Coronary artery (tissue), 2 donors: ENCODE measurements around the gene TSPAN10.

ENCODE experiments used
- DNase-seq: peaks from one replicate; pipeline ENCODE4 v3.0.0-alpha.2; 2017; ENCODE audit warnings: low spot score
- H3K27ac ChIP-seq, 2 donors: fragments of 200-600 bp; sonication (generic); one replicate each; pipeline ENCODE4 v1.5.1; 2016 to 2019
- H3K4me3 ChIP-seq: fragments of 200-600 bp; sonication (generic); 2 replicates; pipeline ENCODE4 v1.5.1; 2016; ENCODE audit warnings: mild to moderate bottlenecking, moderate library complexity
- TF ChIP-seq, protein P1 (sequence below): fragments of 200-600 bp; sonication (generic); IDR thresholded peaks from one replicate; pipeline ENCODE4 v1.5.1; 2019; ENCODE audit warnings: antibody characterized with exemption

The TSPAN10 gene

GRCh38 chr17:81651692-81652091 lies 14.7 kb downstream of the TSPAN10 start:
- no peak overlapping the region for H3K27ac ChIP-seq
- TF ChIP-seq, protein P1, sequence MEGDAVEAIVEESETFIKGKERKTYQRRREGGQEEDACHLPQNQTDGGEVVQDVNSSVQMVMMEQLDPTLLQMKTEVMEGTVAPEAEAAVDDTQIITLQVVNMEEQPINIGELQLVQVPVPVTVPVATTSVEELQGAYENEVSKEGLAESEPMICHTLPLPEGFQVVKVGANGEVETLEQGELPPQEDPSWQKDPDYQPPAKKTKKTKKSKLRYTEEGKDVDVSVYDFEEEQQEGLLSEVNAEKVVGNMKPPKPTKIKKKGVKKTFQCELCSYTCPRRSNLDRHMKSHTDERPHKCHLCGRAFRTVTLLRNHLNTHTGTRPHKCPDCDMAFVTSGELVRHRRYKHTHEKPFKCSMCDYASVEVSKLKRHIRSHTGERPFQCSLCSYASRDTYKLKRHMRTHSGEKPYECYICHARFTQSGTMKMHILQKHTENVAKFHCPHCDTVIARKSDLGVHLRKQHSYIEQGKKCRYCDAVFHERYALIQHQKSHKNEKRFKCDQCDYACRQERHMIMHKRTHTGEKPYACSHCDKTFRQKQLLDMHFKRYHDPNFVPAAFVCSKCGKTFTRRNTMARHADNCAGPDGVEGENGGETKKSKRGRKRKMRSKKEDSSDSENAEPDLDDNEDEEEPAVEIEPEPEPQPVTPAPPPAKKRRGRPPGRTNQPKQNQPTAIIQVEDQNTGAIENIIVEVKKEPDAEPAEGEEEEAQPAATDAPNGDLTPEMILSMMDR = no peak
- no peak for DNase-seq
- no peak overlapping the region for H3K4me3 ChIP-seq

DNA sequence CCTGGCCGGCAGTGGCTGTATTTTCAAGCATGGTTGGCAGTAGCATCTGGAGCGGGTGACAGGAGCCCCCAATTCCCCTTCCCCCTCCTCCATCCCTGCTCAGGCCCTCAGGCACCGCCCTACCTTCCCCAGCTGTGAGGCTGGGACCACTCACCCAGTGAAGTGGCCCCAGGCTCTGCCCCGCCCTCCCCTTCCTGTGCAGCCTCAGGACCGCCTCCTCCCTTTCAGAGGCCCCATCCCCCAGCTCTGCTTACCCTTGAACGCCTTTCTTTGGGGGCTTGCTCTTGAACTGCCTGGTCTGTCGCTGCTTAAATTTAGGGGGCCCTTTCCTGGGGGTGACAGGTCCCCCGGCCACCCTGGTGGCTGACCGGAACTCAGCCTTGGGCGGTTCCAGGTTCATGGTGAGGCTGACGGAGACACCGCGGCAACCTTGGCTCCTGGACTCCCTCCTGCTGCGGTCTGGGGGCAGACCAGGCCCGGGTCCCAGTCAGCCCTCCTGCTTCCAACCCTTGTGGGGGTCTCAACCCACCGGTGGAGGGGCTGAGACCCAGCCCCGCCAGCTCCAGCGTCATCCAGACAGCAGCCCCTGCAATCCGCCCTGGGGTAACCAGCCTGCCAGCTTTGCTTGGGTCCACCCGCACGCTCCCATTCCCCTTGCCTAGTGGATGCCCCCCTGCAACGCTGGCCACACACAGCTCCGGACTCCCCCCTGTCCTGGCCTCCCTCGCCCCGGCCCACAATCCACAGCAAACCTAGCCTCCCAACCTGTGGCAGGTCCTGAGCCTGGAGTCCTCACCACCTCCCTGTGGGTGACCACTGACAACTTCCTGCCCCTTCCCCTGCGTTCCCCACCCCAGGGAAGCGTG lies 16.1 kb downstream of the TSPAN10 start:
- no peak for DNase-seq
- TF ChIP-seq, protein P1 = no peak
- Histone ChIP-seq H3K27ac (no peak overlapping the region), H3K4me3 (no peak overlapping the region)

GRCh38 chr17:81655378-81656117 lies 18.6 kb downstream of the TSPAN10 start:
- TF ChIP-seq, protein P1 = no peak
- no peak overlapping the region for H3K4me3 ChIP-seq
- H3K27ac ChIP-seq = no peak overlapping the region
- no peak for DNase-seq

DNA sequence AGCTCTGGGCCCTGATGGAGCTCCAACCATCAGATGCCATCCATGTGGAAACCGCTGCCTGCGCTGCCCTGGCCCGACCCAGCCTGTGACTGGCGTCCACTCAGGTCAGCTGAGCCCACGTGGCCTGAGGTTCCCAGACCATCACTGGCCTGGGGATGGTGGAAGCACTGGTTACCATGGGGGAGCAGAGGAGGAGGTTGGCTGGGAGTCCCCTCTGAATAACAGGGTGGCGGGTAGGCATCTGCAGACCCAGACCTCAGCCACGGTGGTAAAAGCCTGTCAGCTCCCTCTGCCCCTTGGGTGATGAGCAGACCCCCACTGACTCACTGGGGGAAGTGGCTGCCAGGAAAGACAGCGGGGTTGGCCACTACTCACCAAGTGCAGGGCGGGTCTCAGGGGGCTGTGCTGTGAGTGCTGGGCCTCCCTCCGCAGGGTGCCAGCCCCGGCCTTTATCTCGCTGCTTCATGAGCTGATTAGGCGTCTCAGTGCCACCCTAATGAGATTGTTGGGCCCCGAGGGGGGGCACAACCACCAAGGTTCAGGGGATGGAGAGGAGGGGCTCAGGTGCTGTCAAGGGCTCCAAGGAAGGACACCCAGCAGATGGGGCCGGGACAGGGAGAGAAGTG lies 19.2 kb downstream of the TSPAN10 start, which contains the start of gene PDE6G:
Gene PDE6G, minus strand, starts transcription at position 425 of the 626 bp plus-strand sequence. CDS start 3,237 bp downstream, outside the sequence.
- TF ChIP-seq, protein P1 = no peak
- no peak for DNase-seq

GRCh38 chr17:81656835-81657234 lies 19.8 kb downstream of the TSPAN10 start:
- TF ChIP-seq, protein P1 = no peak
- H3K4me3 ChIP-seq = no peak overlapping the region
- DNase-seq = no peak
- H3K27ac ChIP-seq = no peak overlapping the region

More for the DNA sequence above, 19.2 kb downstream of the TSPAN10 start, which contains the start of gene PDE6G:
- Histone ChIP-seq H3K4me3 (no peak within 1 kb of the TSS), H3K27ac (no peak within 1 kb of the TSS)

- DNase-seq = no peak
- no peak overlapping the region for H3K4me3 ChIP-seq
- H3K27ac ChIP-seq = no peak overlapping the region
- TF ChIP-seq, protein P1 = no peak
These were observed 22.0 kb downstream of the TSPAN10 start for GRCh38 chr17:81659038-81659437.
